GOT3 (cell line): ENCODE results near the gene HPGD.

Experiments
- DNase-seq: peaks from one replicate; lab custom pipeline; 2025; ENCODE audit warnings: mixed read lengths; lab: John Stamatoyannopoulos, UW

HPGD gene

DNA sequence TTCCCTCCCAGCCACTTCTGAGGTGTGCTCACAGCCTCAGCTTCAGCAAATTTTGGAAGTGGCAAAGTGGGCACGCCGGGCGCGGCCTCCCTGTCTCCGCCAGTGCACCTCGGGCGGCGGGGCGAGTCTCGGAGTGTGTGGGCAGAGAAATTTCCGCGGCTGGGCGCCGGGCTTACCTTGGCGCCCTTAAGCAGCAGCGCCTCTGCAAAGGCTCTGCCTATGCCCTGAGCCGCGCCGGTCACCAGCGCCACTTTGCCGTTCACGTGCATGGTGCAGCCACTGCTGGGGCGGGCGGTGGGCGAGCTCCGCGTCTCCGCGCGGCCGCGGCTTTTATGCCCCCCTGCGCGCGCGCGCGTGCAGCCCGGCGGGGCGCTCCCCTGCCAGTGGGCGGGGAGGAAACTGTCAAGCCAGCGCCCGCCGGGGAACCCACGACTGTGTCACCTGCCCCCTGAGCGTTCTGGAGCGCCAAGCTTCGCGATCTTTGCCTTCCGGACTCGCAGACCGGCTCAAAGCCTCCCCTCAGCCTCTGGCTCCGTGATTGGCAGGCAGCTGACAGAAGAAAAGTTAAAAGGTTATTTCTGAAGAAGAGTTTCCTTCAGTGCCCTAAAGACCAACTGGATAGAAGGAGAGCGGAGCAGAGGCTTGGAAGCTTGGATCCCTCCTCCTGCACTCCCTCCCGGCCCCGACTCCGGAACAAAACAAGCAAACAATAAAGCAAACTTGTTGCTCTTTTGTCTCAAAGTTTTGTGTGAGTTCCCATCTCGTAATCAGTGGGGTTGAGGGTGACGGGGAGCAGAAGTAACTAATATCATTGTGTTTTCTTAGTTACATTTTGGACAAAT lies at the start of gene HPGD:
Gene HPGD (minus strand): TSS at position 306 of the 842 bp plus-strand sequence. CDS start 37 bp downstream, at position 269.
- no peak for DNase-seq

DNA sequence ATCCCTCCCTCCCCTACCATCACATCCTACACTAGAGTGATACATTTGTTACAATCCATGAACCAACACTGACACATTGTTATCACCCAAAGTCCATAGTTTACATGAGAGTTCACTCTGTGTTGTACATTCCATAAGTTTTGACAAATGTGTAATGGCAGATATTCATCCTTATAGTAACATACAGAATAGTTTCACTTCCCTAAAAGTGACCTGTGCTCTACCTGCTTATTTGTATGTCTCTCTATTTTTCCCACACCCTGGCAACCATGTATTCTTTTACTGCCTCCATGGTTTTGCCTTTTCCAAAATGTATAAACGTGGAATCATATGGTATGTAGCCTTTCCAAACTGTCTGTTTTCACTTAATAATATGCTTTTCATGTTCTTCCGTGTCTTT lies 42.2 kb upstream of the HPGD start:
- no peak for DNase-seq

DNA sequence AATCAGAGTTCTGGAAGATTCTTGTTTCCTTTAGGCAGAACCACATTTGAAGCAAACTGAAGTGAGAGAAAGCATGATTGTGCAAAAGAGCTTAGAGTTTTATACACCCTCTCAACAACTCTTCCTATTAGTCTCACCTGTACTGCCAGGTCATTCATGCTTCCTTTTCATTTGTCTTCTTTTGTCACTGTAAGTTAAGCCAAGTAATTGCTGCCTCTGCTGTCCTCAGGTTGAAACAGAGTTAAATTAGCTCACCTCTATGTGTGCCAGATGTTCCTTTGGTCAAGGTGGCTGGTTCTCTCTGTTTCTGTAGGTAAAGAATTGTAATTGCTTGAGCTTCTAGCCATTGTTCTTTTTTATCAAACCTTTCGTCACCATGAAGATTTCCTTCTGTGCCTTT lies 41.1 kb upstream of the HPGD start:
- DNase-seq = no peak

DNA sequence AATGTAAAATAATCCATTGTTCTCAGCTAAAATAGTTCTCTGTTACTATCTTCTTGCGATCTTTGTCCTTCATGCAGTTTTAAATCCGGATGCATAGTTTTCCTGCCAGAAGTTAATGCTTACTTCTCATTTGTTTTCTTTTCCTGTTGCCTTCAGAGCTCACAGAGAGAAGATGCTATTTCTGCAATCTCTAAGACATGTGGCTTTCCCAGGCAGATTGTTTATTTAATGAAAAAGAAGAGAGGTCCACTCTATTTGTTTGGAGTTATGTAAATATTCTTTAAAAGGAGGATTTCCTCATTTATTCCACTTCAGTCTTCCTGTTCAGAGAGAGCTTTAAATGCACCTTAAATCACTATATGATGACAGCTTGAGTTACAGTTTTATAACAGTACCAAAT lies 39.3 kb upstream of the HPGD start:
- no peak for DNase-seq

DNA sequence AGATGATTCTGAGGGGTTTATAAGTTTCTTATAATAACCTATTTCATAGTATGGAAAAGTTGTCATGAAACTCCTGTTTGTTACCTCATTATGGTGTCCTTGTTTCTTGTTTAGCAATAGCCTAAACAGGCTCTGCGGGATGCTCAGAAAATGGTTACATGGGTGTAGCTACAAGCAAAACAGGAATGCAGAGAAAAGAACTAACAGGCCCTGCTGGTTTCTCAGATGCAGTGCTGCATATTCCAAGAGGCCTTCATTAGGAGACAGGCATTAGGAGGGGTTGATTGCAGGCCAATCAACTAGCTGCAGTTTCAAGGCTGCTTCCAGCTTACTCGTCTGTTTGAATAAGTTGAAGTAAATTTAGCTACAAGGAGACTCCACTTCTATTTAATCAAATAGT lies 37.6 kb upstream of the HPGD start:
- no peak for DNase-seq

DNA sequence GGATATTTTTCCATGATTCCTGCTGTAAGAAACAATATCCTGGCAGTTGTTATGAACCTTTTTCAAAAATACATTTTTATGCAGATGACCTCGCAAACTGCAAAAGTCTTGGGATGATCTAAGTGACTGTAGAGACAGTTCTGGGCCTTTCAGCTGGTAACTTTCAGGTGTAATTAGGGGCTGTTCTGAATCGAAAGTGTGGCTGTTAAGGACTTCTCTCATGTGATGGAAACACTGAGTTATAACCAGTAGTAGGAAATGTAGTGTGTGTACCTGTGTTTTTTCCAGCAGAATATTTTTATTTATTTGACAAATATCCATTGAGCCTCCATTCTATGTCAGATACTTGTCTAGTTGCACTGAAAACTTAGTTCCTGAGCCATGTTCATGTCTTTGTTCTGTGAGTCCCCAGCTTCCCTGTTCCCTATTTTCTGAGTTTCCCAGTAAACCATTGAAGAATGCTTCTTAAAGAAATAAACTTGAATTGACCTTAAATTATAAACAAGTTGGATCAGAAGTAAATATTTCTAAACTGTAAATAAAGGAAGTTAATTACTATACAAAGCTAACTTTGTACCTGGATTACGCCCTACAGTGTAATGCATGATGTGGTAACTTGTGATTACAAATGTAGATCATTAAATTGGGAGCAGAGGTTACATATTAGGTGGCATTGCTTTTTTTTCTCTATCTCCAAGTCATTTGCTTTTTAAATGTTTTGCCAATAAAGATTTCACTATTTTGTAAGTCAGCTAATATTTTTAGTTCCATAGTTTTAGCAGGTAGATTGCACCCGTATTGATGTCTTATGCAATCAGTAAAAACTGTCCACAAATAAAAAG lies 33.7 kb upstream of the HPGD start:
- DNase-seq = no peak

DNA sequence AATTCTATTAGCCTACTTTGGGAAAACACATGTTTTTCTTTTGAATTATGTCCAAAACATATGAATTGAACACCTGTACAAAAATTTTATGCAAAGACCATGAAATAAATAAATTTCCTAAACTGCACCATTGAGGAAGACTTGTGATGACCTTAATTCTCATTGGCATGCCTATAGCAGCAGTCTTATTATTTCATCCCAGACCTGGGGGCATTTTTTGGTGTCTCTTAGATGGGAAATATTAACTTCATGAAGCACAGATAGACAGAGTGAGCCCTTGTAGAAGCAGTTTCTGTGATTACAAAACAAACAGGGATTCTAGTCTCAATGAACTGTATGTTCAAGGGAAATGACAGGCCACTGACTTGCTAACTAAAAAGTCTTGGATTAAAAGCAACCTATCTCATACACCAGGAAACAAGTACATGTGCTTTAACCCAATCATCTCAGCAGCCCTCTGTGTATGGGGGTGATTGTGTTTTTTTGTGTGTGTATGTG lies 32.0 kb upstream of the HPGD start:
- DNase-seq = no peak

DNA sequence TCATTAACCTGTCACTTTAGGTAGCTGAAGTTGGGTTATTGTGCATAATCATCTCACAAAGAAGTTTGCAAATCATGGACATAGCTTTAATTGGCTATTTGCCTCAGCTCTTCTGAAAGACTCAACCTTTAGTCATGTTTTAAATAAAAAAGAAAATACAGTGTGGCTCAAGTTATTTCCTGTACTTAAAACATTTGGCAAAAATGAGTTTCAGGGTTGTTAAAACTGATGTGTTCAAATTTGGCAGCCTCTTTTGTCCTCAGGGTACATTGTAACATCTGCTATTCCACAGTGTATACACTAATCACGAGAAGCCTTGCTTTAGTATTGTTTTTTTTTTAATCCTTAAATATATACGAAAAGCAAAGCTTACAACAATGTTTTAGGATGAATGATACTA lies 31.5 kb upstream of the HPGD start:
- no peak for DNase-seq

DNA sequence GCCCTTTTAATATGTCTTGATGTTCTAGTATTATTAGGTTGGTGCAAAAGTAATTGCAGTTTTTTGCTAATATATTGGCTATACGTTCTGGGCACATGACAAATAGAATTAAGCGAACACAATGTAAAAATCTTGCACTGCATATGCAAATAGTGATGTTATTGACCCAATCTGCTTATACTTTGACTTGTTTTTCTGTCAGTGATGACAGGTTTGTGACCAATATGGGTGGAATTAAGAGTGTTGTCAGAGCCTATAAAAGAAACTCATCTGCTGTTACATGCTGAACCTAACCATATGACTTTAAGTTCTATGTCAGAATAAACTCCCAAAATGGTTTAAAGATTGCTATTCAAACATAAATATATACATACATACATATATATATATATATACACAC lies 30.7 kb upstream of the HPGD start:
- DNase-seq = no peak

DNA sequence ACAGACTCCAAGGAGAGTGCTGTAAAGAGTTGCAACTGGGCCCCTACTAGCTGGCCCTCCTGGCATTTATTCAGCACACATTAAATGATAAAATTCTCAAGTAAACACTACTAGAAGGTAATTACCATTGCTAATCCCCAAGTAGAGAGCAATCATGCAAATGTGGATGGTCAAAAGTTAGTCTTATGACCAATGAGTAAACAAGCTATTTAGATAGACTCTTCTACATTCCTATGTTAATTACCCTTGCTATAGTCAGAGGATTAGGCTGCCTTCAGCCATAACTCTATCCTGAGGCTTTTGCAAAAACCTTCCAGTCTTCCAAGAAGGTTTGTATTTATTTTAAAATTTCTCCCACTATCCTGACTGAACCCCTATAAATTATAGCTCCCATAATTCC lies 28.3 kb upstream of the HPGD start:
- DNase-seq = no peak

DNA sequence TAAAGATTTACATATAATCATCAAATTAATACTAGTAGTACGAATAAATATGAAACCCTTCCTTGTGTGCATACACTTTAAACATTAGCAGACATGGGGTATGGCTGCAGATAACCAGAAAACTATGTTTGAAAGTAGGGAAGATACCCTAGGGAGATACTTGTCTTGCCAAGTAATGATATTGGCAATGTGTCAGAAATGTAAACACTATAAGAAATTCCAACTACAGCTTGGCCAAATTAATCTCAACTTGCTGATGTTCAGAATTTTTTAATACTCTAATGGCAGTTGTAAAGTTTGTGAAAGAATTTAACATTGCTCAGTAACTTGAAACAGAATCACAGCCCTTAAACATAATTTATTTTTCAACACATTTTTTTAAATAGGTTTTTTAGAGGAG lies 27.4 kb upstream of the HPGD start:
- DNase-seq = no peak

DNA sequence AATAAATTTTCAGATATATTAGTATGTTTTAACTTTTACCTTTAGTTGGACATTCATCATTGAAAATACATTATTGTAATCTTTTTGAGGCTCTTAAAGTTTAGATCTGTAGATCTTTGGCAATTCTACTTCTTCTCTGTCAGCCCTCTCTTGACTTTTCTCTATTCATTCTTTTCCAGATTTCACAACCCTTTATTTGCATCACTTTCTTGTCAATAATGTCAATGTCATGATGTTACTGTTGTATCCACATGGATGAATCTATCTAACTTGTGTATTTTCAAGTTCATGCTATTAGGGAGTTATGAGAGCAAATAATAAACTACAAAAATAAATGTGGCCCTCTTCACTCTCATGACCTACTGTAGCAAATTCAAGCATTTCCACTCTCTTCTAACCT lies 23.0 kb upstream of the HPGD start:
- no peak for DNase-seq

DNA sequence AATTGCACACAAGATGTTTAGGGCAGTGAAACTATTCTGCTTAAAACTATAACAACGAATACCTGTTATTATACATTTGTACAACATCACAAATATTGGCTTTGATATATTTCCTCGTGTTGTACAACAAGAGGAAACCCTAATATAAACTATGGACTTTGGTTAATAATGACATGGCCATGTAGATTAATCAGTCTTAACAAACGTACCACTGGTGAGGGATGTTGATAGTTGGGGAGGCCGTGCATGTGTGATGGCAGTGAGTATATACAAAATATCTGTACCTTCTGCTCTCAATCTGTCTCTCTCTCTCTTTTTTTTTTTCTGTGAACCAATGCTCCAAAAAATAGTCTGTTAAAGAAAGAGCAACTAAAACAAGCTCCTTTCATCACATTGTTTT lies 22.2 kb upstream of the HPGD start:
- no peak for DNase-seq

DNA sequence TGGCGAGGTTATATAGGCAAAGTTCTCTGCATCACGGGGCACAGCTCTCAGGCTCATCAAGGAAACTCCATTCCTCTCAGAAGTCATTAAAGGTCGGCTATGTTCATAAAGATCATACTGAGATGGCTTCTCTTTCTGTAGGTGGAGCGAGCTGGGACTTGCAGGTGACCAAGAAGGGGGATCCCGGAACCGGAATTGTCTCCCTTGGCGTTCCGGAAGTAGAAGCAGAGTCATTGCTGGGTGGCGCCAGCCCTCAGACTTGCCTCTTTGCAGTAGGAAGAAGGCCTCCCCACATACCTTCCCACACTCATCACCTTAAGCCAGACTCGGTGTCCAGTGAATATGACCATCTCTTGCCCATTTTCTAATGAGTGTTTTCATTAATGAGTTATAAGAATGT lies 17.9 kb upstream of the HPGD start:
- no peak for DNase-seq

DNA sequence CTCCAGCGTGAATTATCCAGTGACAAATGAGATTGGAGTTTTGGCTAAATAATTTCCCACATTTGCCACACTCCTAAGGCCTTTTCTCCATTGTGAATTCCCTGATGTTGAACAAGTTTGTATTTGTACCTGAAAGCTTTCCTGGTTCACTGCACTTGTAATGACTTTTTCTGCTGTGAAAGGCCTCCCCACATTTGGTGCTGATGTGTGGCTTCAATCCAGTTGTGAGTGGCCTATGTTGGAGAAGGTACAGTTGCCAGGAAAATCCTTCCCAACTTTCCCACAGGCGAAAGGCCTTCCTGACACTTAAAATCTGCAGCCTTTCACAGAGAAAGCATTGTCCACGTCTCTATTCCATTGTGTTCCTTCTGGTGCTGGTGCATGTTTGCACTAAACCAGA lies 17.3 kb upstream of the HPGD start:
- no peak for DNase-seq

DNA sequence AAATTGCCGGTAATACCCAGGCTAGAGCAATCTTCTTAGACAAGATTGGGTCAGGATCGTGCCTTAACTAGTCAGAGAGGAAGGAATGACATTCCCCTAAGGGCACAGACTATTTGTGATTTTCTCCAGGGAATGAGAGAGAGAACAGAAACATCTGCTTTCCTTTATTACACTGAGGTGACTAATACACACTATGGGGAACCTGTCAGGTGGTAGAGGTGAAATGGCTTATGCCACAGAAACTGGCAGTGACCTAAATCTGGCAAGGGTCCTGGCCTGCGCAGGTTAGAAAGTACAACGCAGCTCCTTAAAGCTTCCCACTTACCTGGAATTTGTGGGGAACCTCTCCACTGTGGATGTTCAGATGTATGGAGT lies 16.6 kb upstream of the HPGD start:
- DNase-seq = no peak

DNA sequence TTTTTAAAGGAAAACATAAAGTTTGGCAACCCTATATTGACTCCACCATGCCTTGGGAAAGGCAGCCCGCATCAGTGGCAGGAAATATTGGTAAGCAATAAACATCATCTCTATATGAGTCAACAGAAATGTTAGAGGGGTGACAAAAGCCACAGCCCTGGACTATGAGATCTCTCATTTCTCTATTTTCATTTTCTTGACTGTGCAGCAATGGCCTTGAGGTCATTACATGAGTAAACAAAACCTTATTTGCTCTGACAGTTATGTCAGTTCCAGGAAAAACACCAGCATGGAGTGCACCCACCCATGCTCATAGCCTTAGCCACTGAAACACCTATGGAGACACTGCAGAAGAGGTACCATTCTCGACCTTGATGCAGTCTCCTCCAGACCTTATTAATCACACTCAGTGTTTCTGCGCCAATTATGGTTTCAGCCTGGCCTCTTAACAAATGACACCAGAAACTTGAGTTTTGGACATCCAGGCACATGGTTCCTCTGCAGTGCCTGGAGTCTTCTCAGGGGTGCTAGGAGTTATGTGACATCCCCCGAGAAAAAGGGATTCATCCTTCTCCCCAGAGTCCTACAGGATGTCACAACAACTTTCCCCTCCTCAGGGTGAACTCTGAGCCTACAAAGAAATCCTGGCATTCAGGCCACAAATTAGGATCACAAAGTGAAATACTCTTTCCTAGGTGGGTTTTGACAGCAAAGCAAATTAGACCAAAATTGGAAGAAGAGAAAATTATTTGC lies 16.0 kb upstream of the HPGD start:
- DNase-seq = no peak

DNA sequence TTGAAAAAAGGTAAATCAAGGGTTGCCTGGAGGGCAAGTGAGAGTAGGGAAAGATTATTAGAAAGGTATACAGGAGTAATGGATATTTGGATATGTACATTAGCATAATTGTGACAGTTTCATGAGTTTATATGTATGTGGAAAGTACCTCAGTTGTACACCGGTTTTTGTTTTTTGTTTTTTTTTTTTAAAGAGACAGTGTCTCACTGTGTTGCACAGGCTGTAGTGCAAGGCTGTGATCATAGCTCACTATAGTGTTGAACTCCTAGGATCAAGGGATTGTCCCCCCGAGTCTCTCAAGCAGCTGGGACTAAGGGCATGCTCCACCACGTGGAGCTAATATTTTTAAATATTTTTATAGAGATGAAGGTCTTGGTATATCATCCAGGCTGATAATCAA lies 15.3 kb upstream of the HPGD start:
- no peak for DNase-seq

DNA sequence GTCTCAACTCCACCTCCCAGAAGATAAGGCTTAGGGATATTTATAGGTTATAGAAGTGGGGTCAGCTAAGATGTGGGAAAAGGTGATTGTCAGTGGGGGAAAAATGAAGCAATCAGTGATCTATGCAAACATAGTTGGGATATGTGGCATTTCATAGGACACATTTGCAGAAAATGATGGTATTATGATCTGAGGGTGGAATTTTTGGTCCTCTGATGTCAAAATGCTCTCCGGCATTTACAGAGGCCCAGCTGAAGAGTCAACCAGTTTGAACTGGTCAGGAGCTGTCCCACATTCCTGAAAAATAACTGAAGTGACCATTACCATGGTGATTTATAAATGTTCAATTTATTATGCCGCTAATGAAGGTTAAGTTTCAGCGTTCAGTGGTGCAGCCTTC lies 12.2 kb upstream of the HPGD start:
- DNase-seq = no peak

DNA sequence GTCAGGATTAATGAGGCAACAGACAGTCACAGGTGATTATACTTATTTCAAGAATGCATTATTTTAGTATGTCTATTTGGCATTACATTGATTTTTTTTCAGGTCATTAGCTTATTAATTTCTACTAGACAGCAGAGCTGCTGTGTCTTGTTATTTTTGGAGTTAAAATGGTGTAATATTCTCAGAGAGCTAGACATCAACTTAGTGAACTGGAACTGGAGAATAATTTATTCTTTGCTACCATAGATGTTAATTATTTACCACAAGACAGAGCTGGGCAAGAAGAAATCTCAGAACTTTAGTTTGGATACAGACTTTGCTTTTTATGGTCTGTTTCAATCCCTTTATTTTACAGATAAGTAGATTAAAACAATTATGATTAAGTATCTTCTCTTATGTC lies 10.2 kb upstream of the HPGD start:
- no peak for DNase-seq

DNA sequence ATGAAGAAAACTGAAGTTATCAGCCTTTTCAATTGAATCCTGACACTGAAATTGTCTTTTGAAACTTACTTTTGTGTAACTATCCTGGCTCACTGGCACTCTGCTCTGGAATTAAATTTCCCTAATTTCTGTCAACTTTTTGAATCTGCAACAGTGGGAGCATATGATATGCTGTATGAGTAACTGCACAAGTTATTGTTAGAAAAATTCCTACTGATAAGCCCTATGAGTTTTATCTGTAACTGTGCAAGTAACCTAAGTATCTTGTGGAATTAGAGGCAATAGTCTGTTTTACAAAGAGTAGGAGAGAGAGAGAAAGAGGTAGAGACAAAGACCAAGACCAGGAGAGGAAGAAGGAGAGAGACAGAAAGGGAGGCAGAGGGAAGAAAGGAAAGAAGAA lies 9.2 kb upstream of the HPGD start:
- no peak for DNase-seq

DNA sequence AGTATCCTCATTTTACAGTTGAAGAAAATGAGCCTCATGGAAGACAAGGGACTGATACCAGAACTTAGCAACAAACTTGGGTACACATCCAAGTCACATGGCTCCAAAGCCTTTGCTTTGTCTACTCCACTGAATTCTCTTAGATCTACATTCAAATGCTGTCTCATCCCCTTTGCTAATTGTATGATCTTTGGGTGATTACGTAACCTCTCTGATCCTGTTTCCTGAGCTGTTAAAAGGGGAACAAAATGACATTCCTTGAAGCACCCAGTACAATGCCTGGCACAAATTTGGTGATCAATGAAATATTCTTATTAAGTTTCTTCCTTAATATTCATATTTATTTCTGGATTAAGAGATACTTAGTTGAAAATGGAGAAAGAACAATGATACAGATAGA lies 5.9 kb upstream of the HPGD start:
- DNase-seq = no peak

DNA sequence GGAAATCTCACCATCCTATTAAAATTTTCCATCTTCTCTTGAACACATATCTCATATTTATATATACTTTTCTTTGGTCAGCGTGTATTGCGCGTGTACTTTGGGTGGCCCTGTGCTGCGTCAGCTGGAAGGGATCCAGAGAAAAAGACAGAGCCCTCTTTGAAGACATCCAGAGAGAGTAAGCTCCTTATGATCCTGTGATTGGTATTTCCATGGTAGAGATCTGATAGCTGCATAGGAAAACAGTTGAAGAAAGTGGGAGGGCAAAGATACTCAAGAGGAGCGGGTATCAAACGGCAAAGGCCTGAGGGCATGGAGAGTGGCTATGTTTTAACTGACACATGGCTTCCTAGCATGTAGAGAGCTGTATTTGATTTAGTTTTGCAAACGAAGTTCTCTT lies 4.4 kb upstream of the HPGD start:
- DNase-seq = no peak
